ENCODE data around the gene GPR161.

Gene GPR161

DNA sequence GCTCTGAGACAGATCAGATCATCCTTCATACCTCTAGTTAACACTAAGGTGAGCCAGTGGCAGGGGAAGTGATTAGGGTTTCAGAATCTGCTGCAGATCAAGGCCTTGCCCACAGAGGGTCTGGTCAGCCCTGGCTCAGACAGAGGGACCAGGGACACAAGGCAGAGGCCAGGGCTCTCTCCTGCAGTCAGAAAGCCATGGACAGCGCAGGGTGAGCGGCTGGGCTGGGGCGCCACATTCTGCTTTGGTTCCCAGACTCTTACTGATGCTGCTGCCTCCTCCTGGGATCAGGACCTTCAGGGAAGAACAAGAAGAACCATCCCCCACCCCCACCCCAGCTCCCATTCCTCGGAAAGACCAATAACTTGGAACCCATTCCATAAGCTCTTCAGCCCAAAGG lies 43.1 kb downstream of the GPR161 start:
- Histone ChIP-seq H3K27ac (ENCODE audit: low read depth, low read length, severe bottlenecking) (no peak overlapping the region), H3K9me3 (ENCODE audit: control insufficient read depth, low read length) (no peaks in the 10 kb centered on the region), H3K36me3 (ENCODE audit: control insufficient read depth, insufficient read depth, low read length) (peaks cover 69% of the 10 kb centered on the region), H3K4me1 (ENCODE audit: control insufficient read depth, insufficient read depth, low read length, poor library complexity, severe bottlenecking) (no peaks in the 10 kb centered on the region), H3K4me3 (ENCODE audit: extremely low read depth, insufficient read depth, low read length, poor library complexity, severe bottlenecking) (no peak overlapping the region)
- WGBS, 2 experiments (ENCODE audit: insufficient coverage in 2 of 2) = 92 to 100% methylated on average over 1 to 4 of the region's 4 CpGs

GRCh38 chr1:168092566-168093355 lies 44.0 kb downstream of the GPR161 start:
- no peaks in the 10 kb centered on the region for H3K9me3 ChIP-seq (ENCODE audit: control insufficient read depth, low read length)
- no peak overlapping the region for H3K27ac ChIP-seq (ENCODE audit: low read depth, low read length, severe bottlenecking)
- H3K4me1 ChIP-seq (ENCODE audit: control insufficient read depth, insufficient read depth, low read length, poor library complexity, severe bottlenecking) = no peaks in the 10 kb centered on the region
- WGBS, 2 experiments (ENCODE audit: insufficient coverage in 2 of 2) = 93 to 95% methylated on average over 16 of the region's 16 CpGs
- no peak overlapping the region for H3K4me3 ChIP-seq (ENCODE audit: extremely low read depth, insufficient read depth, low read length, poor library complexity, severe bottlenecking)
- peaks cover 63% of the 10 kb centered on the region for H3K36me3 ChIP-seq (ENCODE audit: control insufficient read depth, insufficient read depth, low read length)

GRCh38 chr1:168091720-168092550 lies 44.8 kb downstream of the GPR161 start:
- Histone ChIP-seq H3K9me3 (ENCODE audit: control insufficient read depth, low read length) (no peaks in the 10 kb centered on the region), H3K4me1 (ENCODE audit: control insufficient read depth, insufficient read depth, low read length, poor library complexity, severe bottlenecking) (no peaks in the 10 kb centered on the region), H3K4me3 (ENCODE audit: extremely low read depth, insufficient read depth, low read length, poor library complexity, severe bottlenecking) (no peak overlapping the region), H3K36me3 (ENCODE audit: control insufficient read depth, insufficient read depth, low read length) (peaks cover 63% of the 10 kb centered on the region), H3K27ac (ENCODE audit: low read depth, low read length, severe bottlenecking) (no peak overlapping the region)
- WGBS, 2 experiments (ENCODE audit: insufficient coverage in 2 of 2) = 82 to 91% methylated on average over 5 to 6 of the region's 8 CpGs

- no peaks in the 10 kb centered on the region for H3K4me1 ChIP-seq (ENCODE audit: control insufficient read depth, insufficient read depth, low read length, poor library complexity, severe bottlenecking)
- no peak overlapping the region for H3K4me3 ChIP-seq (ENCODE audit: extremely low read depth, insufficient read depth, low read length, poor library complexity, severe bottlenecking)
- 87 to 100% methylated on average over 5 to 7 of the region's 9 CpGs for WGBS, 2 experiments (ENCODE audit: insufficient coverage in 2 of 2)
- no peak overlapping the region for H3K27ac ChIP-seq (ENCODE audit: low read depth, low read length, severe bottlenecking)
- peaks cover 63% of the 10 kb centered on the region for H3K36me3 ChIP-seq (ENCODE audit: control insufficient read depth, insufficient read depth, low read length)
- H3K9me3 ChIP-seq (ENCODE audit: control insufficient read depth, low read length) = no peaks in the 10 kb centered on the region
These were observed 45.7 kb downstream of the GPR161 start for GRCh38 chr1:168091063-168091462.

DNA sequence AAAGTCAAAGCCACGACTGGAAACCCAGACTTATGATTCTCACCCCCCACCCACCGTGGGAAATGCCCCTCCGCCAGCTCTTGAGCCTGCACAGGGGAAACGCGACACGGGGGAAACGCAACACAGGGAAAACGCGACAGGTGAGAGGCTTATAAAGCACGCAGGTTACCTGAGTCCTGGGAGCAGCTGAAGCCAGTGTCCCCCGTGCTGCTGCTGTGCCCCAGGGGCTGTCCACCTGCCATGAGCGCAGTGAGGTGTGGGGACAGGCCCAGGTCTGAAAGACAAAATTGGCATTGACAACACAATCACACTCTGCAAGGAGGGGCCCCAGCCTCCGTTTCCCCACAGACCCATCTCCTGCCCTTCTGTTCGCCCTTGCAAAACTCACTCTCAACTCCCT lies 46.3 kb downstream of the GPR161 start:
- no peaks in the 10 kb centered on the region for H3K9me3 ChIP-seq (ENCODE audit: control insufficient read depth, low read length)
- no peak overlapping the region for H3K27ac ChIP-seq (ENCODE audit: low read depth, low read length, severe bottlenecking)
- 91 to 97% methylated on average over 14 of the region's 14 CpGs for WGBS, 2 experiments (ENCODE audit: insufficient coverage in 2 of 2)
- H3K4me1 ChIP-seq (ENCODE audit: control insufficient read depth, insufficient read depth, low read length, poor library complexity, severe bottlenecking) = no peaks in the 10 kb centered on the region
- no peak overlapping the region for H3K4me3 ChIP-seq (ENCODE audit: extremely low read depth, insufficient read depth, low read length, poor library complexity, severe bottlenecking)
- H3K36me3 ChIP-seq (ENCODE audit: control insufficient read depth, insufficient read depth, low read length) = peaks cover 63% of the 10 kb centered on the region

- Histone ChIP-seq H3K27ac (ENCODE audit: low read depth, low read length, severe bottlenecking) (no peak overlapping the region), H3K4me1 (ENCODE audit: control insufficient read depth, insufficient read depth, low read length, poor library complexity, severe bottlenecking) (no peaks in the 10 kb centered on the region), H3K36me3 (ENCODE audit: control insufficient read depth, insufficient read depth, low read length) (peaks cover 63% of the 10 kb centered on the region), H3K9me3 (ENCODE audit: control insufficient read depth, low read length) (no peaks in the 10 kb centered on the region), H3K4me3 (ENCODE audit: extremely low read depth, insufficient read depth, low read length, poor library complexity, severe bottlenecking) (no peak overlapping the region)
- WGBS, 2 experiments (ENCODE audit: insufficient coverage in 2 of 2) = 100% methylated on average over 2 of the region's 2 CpGs; no CpG with 5 or more reads in 1 of the 2 experiments
These were observed 46.8 kb downstream of the GPR161 start for GRCh38 chr1:168089979-168090337.

- H3K9me3 ChIP-seq (ENCODE audit: control insufficient read depth, low read length) = no peaks in the 10 kb centered on the region
- no peaks in the 10 kb centered on the region for H3K4me1 ChIP-seq (ENCODE audit: control insufficient read depth, insufficient read depth, low read length, poor library complexity, severe bottlenecking)
- no peak overlapping the region for H3K27ac ChIP-seq (ENCODE audit: low read depth, low read length, severe bottlenecking)
- H3K4me3 ChIP-seq (ENCODE audit: extremely low read depth, insufficient read depth, low read length, poor library complexity, severe bottlenecking) = no peak overlapping the region
- 98 to 99% methylated on average over 11 to 13 of the region's 13 CpGs for WGBS, 2 experiments (ENCODE audit: insufficient coverage in 2 of 2)
- H3K36me3 ChIP-seq (ENCODE audit: control insufficient read depth, insufficient read depth, low read length) = peaks cover 63% of the 10 kb centered on the region
These were observed 47.3 kb downstream of the GPR161 start for GRCh38 chr1:168089326-168089978.

DNA sequence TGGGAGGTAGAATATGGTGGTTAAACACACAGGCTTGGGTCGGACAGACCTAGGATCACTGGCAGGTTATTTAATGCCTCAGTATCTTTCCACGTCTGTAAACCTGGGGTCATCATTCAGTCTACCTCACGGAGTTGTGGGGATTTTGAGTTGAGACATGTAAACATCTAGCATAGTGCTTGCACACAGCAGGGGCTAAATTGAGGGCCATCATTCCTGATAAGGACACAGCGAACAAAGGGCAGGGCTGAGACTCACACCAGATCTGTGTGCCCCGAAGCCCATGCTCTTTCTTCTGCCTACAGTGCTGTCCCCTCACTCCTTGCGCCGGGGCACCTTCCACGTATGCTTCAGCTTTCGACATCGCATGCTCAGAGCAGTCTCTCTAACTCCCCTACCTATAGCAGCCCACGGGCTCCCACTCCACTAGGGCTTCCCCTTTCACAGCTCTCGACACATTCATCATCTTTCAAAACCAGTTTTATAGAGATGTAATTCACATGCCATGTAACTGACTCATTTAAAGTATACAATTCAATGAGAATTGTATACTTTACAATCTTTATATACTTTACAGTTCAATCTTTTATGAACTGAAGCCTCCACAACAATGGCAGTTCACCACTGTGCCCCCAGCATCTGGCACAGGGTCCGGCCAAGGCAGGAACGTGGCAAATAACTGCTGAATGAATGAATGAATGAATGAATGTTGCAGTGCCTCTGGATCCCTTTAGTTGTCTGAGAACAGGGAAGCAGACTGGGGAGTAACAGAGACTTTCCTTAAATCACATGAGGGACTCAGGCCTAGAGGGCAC lies 48.0 kb downstream of the GPR161 start:
- peaks cover 63% of the 10 kb centered on the region for H3K36me3 ChIP-seq (ENCODE audit: control insufficient read depth, insufficient read depth, low read length)
- no peaks in the 10 kb centered on the region for H3K4me1 ChIP-seq (ENCODE audit: control insufficient read depth, insufficient read depth, low read length, poor library complexity, severe bottlenecking)
- H3K27ac ChIP-seq (ENCODE audit: low read depth, low read length, severe bottlenecking) = no peak overlapping the region
- no peak overlapping the region for H3K4me3 ChIP-seq (ENCODE audit: extremely low read depth, insufficient read depth, low read length, poor library complexity, severe bottlenecking)
- H3K9me3 ChIP-seq (ENCODE audit: control insufficient read depth, low read length) = no peaks in the 10 kb centered on the region
- WGBS, 2 experiments (ENCODE audit: insufficient coverage in 2 of 2) = 92 to 95% methylated on average over 7 to 14 of the region's 14 CpGs

DNA sequence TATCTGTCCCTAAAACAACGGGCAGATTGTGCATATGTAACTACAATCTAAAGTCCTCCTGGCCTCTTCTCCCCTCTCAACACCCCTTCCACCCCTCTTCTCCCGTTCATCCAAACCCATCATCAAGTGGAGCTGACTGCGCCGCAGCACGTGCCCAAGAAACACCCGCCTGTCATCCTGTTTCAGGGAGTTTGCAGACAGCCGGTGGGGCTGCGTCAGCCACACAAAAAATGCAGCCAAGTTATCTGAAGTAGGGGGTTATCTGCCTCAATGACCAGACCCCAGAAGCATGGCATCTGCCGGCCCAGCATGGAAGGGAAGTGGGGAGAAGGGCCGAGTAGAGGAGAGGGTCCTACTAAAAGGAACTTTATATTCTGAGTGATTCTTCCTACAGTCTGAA lies 49.0 kb downstream of the GPR161 start:
- H3K27ac ChIP-seq (ENCODE audit: low read depth, low read length, severe bottlenecking) = no peak overlapping the region
- WGBS, 2 experiments (ENCODE audit: insufficient coverage in 2 of 2) = 96 to 97% methylated on average over 7 to 9 of the region's 10 CpGs
- peaks cover 70% of the 10 kb centered on the region for H3K36me3 ChIP-seq (ENCODE audit: control insufficient read depth, insufficient read depth, low read length)
- no peak overlapping the region for H3K4me3 ChIP-seq (ENCODE audit: extremely low read depth, insufficient read depth, low read length, poor library complexity, severe bottlenecking)
- H3K4me1 ChIP-seq (ENCODE audit: control insufficient read depth, insufficient read depth, low read length, poor library complexity, severe bottlenecking) = no peaks in the 10 kb centered on the region
- no peaks in the 10 kb centered on the region for H3K9me3 ChIP-seq (ENCODE audit: control insufficient read depth, low read length)

DNA sequence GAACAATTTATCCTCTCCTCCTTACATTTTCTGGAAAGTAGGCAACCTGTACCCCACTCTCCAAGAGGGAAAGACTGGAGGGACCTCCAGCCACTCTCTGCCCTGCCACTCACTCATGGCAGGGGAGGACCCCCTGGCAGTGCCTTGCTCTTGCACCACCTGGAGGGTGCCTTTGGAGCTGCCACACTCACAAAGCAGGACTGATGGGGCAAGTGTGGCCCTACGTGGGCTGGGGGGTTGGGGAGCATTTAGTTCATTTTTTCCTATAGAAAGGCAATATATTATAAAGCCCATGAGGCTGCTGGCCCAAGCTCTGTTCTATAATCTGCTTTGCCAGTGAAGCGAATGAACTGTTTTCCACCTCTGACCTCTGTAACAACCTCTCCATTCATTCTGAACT lies 50.3 kb downstream of the GPR161 start:
- no CpG with 5 or more reads among the region's 2 CpGs for WGBS, 2 experiments (ENCODE audit: insufficient coverage in 2 of 2)

More for the DNA sequence above, 50.3 kb downstream of the GPR161 start:
- Histone ChIP-seq H3K4me3 (ENCODE audit: extremely low read depth, insufficient read depth, low read length, poor library complexity, severe bottlenecking) (no peak overlapping the region), H3K36me3 (ENCODE audit: control insufficient read depth, insufficient read depth, low read length) (peaks cover 78% of the 10 kb centered on the region), H3K27ac (ENCODE audit: low read depth, low read length, severe bottlenecking) (no peak overlapping the region), H3K4me1 (ENCODE audit: control insufficient read depth, insufficient read depth, low read length, poor library complexity, severe bottlenecking) (no peaks in the 10 kb centered on the region), H3K9me3 (ENCODE audit: control insufficient read depth, low read length) (no peaks in the 10 kb centered on the region)
